ENCODE results near the gene HSPB6. TPM values are rescaled to one million over a fixed set of nuclear protein-coding genes. Genes with fewer than 3 reads are reported as not detected.
A peak's percentile ranks its signal among the peaks of the same experiment; 100 is the strongest.

HSPB6 gene
- total RNA-seq, 1 experiment from 2014 or later = 0.93 TPM

- intact Hi-C loops (cut with micrococcal nuclease) = no loop called here
- H3K4me2 ChIP-seq (ENCODE audit: low read length) = no peak overlapping the region
- H3K79me2 ChIP-seq (ENCODE audit: insufficient read depth, low read length) = no peaks in the 10 kb centered on the region
- ATAC-seq = no peak
- ChIA-PET RAD21 (ENCODE audit: low non-redundant PET in 1 of 2, low total read pairs in 2 of 2, uncharacterized antibody in 2 of 2, unreplicated experiment in 2 of 2) (no interaction called here), CTCF (no interaction called here), POLR2A (interaction anchor here (1.9 kb wide), 1 partner anchor 11 kb away, joined by 5 read pairs; the partner anchor contains the start of gene LIN37)
- H3K4me1 ChIP-seq (ENCODE audit: control insufficient read depth in 1 of 2, insufficient read depth in 2 of 2, low read length in 2 of 2) = peaks cover 15 to 16% of the 10 kb centered on the region in 2 experiments; a peak in 3 of 4 replicates
- no peak overlapping the region for H3K27ac ChIP-seq (ENCODE audit: low read depth, low read length)
- TF ChIP-seq, protein P1, sequence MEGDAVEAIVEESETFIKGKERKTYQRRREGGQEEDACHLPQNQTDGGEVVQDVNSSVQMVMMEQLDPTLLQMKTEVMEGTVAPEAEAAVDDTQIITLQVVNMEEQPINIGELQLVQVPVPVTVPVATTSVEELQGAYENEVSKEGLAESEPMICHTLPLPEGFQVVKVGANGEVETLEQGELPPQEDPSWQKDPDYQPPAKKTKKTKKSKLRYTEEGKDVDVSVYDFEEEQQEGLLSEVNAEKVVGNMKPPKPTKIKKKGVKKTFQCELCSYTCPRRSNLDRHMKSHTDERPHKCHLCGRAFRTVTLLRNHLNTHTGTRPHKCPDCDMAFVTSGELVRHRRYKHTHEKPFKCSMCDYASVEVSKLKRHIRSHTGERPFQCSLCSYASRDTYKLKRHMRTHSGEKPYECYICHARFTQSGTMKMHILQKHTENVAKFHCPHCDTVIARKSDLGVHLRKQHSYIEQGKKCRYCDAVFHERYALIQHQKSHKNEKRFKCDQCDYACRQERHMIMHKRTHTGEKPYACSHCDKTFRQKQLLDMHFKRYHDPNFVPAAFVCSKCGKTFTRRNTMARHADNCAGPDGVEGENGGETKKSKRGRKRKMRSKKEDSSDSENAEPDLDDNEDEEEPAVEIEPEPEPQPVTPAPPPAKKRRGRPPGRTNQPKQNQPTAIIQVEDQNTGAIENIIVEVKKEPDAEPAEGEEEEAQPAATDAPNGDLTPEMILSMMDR (IDR thresholded peaks at IDR 0.05 in 2 of 3, conservative IDR thresholded peaks at IDR 0.05 in 1 of 3; ENCODE audit: borderline replicate concordance in 1 of 3, insufficient read depth in 1 of 3, low read depth in 2 of 3, low read length in 2 of 3) = peak in 2 of 3 experiments; percentile 23 to 33; a peak in 2 of 6 replicates
- no peak for TF ChIP-seq RAD21 (IDR thresholded peaks at IDR 0.05; ENCODE audit: low read depth)
- no peak overlapping the region for H3K9ac ChIP-seq (ENCODE audit: low read length)
- no peak overlapping the region for H3K4me3 ChIP-seq (replicated peaks in 1 of 2; ENCODE audit: low read depth in 1 of 2, low read length in 2 of 2)
- no TSS peak for BruUV-seq (replicated peaks)
- H2AFZ ChIP-seq (ENCODE audit: low read depth, low read length, poor library complexity, severe bottlenecking) = no peak overlapping the region
- H3K27me3 ChIP-seq (ENCODE audit: insufficient read depth, low read length) = no peaks in the 10 kb centered on the region
- no peaks in the 10 kb centered on the region for H4K20me1 ChIP-seq (ENCODE audit: insufficient read depth)
- no peaks in the 10 kb centered on the region for H3K9me2 ChIP-seq (ENCODE audit: insufficient read depth)
- H3K9me3 ChIP-seq (ENCODE audit: control insufficient read depth in 1 of 2, insufficient read depth in 1 of 2, low read depth in 1 of 2, low read length in 2 of 2) = no peaks in the 10 kb centered on the region
- no peak for DNase-seq (ENCODE audit: low read depth, low spot score)
- H3K36me3 ChIP-seq (ENCODE audit: control insufficient read depth in 1 of 2, insufficient read depth in 2 of 2, low read length in 2 of 2) = peaks cover 21 to 32% of the 10 kb centered on the region in 2 experiments; a peak in 3 of 4 replicates
These were observed 19.6 kb downstream of the HSPB6 start for GRCh38 chr19:35736913-35737886.

- no peaks in the 10 kb centered on the region for H3K9me3 ChIP-seq (ENCODE audit: control insufficient read depth in 1 of 2, insufficient read depth in 1 of 2, low read depth in 1 of 2, low read length in 2 of 2)
- H3K4me2 ChIP-seq (ENCODE audit: low read length) = no peak overlapping the region
- no peak overlapping the region for H3K27ac ChIP-seq (ENCODE audit: low read depth, low read length)
- peaks cover 4 to 5% of the 10 kb centered on the region in 2 experiments; a peak in 2 of 4 replicates for H3K4me1 ChIP-seq (ENCODE audit: control insufficient read depth in 1 of 2, insufficient read depth in 2 of 2, low read length in 2 of 2)
- DNase-seq (ENCODE audit: low read depth, low spot score) = no peak
- no peaks in the 10 kb centered on the region for H3K27me3 ChIP-seq (ENCODE audit: insufficient read depth, low read length)
- H3K36me3 ChIP-seq (ENCODE audit: control insufficient read depth in 1 of 2, insufficient read depth in 2 of 2, low read length in 2 of 2) = peaks cover 36 to 44% of the 10 kb centered on the region in 2 experiments; a peak in 3 of 4 replicates
- no peaks in the 10 kb centered on the region for H4K20me1 ChIP-seq (ENCODE audit: insufficient read depth)
- ATAC-seq = no peak
- POLR2A ChIA-PET = no interaction called here
- BruUV-seq (replicated peaks) = no TSS peak
- H3K9ac ChIP-seq (ENCODE audit: low read length) = no peak overlapping the region
- RAD21 ChIA-PET (ENCODE audit: low non-redundant PET in 1 of 2, low total read pairs in 2 of 2, uncharacterized antibody in 2 of 2, unreplicated experiment in 2 of 2) = no interaction called here
- intact Hi-C loops (cut with micrococcal nuclease) = no loop called here
- no peak overlapping the region for H3K4me3 ChIP-seq (replicated peaks in 1 of 2; ENCODE audit: low read depth in 1 of 2, low read length in 2 of 2)
- H3K79me2 ChIP-seq (ENCODE audit: insufficient read depth, low read length) = no peaks in the 10 kb centered on the region
- CTCF ChIA-PET = no interaction called here
- no peak overlapping the region for H2AFZ ChIP-seq (ENCODE audit: low read depth, low read length, poor library complexity, severe bottlenecking)
- H3K9me2 ChIP-seq (ENCODE audit: insufficient read depth) = no peaks in the 10 kb centered on the region
- TF ChIP-seq REST (IDR thresholded peaks at IDR 0.05; ENCODE audit: low read depth) = no peak
- TF ChIP-seq FOSL1 (IDR thresholded peaks at IDR 0.05; ENCODE audit: low read depth) = no peak
- TF ChIP-seq POLR2A (IDR thresholded peaks at IDR 0.05; ENCODE audit: borderline replicate concordance, extremely low read depth, insufficient read depth, insufficient read length) = no peak
- TF ChIP-seq YY1 (IDR thresholded peaks at IDR 0.05; ENCODE audit: extremely low read depth, insufficient replicate concordance, low read depth, low read length) = no peak
- TF ChIP-seq ZFX (IDR thresholded peaks at IDR 0.05) = no peak
- TF ChIP-seq RAD21 (IDR thresholded peaks at IDR 0.05; ENCODE audit: low read depth) = no peak
- TF ChIP-seq CEBPB (IDR thresholded peaks at IDR 0.05; ENCODE audit: low read depth) = no peak
- TF ChIP-seq SRF (IDR thresholded peaks at IDR 0.05; ENCODE audit: low read depth) = no peak
- TF ChIP-seq EZH2phosphoT487 (IDR thresholded peaks at IDR 0.05; ENCODE audit: borderline replicate concordance) = no peak
- TF ChIP-seq JUND (IDR thresholded peaks at IDR 0.05) = no peak
- TF ChIP-seq SP1 (IDR thresholded peaks at IDR 0.05; ENCODE audit: low read depth) = no peak
- no peak for TF ChIP-seq MAX (IDR thresholded peaks at IDR 0.05)
- TF ChIP-seq ZNF274 (IDR thresholded peaks at IDR 0.05; ENCODE audit: low read depth, low read length) = no peak
These were observed 21.9 kb downstream of the HSPB6 start for GRCh38 chr19:35734889-35735288.
